Measurements from ENCODE around the gene TEKT2. TPM values are rescaled to one million over a fixed set of nuclear protein-coding genes. Genes with fewer than 3 reads are reported as not detected.

TEKT2 gene
- polyA plus RNA-seq, 4 donors, result 2.1 to 13.4 (median 9.8) TPM

DNA sequence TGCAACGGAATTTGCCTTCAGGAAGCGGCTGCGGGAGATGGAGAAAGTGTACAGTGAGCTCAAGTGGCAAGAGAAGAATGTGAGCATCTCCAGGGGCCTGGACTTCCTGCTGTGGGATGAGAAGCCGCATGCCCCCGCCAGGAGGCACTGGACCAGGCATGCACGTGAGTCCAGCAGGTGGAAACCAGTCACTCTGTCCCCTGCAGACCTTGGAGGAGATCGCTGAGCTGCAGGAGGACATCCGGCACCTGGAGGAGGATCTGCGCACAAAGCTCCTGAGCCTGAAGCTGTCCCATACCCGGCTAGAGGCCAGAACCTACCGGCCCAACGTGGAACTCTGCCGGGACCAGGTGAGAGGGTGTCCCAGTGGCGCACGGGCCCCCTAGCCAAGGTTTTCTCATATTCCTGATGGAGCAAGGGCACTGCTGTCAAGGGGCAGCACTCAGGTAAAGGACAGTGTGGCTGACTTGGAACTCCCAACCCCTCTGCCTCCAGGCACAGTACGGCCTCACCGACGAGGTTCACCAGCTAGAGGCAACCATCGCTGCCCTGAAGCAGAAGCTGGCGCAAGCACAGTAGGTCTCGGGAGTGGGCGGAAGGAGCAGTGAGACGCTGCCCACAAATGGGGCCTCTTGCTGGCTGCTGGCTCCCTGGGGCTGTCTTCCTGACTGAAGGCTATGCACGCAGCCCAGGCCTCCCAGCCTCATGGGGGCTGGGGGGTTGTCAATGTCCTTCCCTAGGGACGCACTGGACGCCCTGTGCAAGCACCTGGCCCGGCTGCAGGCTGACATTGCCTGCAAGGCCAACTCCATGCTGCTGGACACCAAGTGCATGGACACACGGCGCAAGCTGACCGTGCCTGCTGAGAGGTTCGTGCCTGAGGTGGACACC is 3.6 kb downstream of the TEKT2 start:
- DNase-seq (ENCODE audit: low read depth in 4 of 4, low spot score in 3 of 4), result no peak

GRCh38 chr1:36088265-36088576 is 4.3 kb downstream of the TEKT2 start:
- no peak for DNase-seq (ENCODE audit: low read depth in 4 of 4, low spot score in 3 of 4)

DNA sequence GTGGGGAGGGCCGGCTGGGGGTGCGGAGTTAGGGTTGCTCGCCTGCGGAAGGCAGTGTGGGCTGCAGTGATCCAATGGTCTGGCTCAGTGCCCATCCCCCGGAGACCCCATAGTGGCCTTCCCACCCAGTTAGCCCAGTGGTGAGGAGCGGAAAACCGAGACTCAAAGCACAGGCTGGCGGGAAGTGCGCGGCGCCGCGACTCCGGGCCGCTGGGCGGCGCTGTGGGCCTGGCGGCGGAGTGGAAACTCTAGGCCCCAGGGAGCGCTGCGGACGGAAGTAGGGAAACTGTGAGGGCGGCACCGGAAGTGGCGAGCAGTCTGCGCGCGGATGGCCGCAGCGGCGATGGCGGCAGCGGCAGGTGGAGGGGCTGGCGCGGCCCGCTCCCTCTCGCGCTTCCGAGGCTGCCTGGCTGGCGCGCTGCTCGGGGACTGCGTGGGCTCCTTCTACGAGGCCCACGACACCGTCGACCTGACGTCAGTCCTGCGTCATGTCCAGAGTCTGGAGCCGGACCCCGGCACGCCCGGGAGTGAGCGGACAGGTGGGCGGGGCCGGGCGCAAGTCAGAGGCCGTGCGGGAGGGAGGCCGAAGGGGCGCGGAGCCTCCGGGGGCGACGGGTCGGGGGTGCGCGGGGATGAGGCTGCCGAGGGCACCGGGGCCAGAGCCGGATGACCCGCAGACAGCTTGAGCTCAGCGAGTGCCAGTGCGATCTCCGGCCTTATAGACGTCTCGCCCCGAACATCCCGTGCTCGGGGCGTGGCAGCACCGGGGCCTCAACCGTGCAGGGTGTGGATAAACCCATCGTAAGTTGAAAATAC is 4.9 kb downstream of the TEKT2 start, which contains the start of gene ADPRS:
Gene ADPRS (plus strand): TSS at position 316 of the 816 bp plus-strand sequence. CDS start 13 bp downstream, at position 329.
- peak in 3 of 4 donors; percentile 68 to 72 (median 71) for DNase-seq (ENCODE audit: low read depth in 4 of 4, low spot score in 3 of 4)

DNA sequence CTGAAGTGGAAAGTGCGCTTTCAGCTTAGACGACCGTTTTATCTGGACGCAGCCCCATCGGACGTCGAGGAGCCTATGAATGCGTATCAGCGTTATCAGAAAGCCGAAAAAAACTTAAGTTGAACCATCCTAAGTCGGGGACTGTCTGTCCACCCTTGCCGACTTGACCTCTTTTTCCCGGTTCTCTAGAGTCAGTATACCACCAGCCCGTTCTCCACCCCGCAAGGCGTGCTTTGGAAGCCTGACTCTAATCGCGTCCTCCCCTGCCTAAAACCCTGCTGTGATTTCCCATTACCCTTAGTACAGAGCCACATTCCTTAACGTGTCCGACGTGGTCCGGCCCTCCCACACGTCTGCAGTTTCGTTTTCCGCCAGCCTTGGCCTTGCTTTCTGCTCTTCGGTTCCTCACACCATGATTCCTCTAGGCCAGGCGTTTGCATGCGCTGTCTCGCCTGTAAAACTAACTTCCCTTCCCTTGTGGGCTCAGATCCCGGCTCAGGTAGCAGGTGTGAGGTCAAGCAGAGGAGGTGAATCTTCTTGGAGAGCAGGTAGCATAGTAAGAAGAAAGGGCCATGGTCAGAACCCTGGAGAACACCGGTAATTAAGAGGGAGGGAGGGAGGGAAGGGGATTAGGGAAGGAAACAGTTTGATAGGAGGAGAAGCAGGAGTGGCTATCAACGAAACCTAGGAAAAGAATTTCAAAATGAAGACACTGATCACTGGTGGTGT is 5.7 kb downstream of the TEKT2 start:
- no peak for DNase-seq (ENCODE audit: low read depth in 4 of 4, low spot score in 3 of 4)

- no peak for DNase-seq (ENCODE audit: low read depth in 4 of 4, low spot score in 3 of 4)
Observed at GRCh38 chr1:36091141-36091540, 7.2 kb downstream of the TEKT2 start.

GRCh38 chr1:36091698-36092097 is 7.8 kb downstream of the TEKT2 start:
- DNase-seq (ENCODE audit: low read depth in 4 of 4, low spot score in 3 of 4), result no peak

- DNase-seq (ENCODE audit: low read depth in 4 of 4, low spot score in 3 of 4), result no peak
Observed at GRCh38 chr1:36092166-36092797, 8.4 kb downstream of the TEKT2 start.

- no peak for DNase-seq (ENCODE audit: low read depth in 4 of 4, low spot score in 3 of 4)
Observed at GRCh38 chr1:36092798-36093185, 8.9 kb downstream of the TEKT2 start.

DNA sequence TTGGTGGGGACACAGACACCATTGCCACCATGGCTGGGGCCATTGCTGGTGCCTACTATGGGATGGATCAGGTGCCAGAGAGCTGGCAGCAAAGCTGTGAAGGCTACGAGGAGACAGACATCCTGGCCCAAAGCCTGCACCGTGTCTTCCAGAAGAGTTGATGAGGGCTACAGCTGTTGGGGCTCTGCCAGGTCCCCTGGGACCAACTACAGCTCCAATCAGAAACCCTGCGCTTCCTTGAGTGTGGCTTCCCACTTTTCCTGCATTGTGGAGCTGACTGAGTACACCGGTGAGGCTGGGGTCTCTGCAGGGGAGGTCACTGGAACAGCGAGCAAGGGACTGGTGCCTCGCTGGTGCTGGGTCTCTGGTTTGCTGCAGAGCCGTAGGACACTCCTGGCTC is 9.3 kb downstream of the TEKT2 start:
- no peak for DNase-seq (ENCODE audit: low read depth in 4 of 4, low spot score in 3 of 4)

DNA sequence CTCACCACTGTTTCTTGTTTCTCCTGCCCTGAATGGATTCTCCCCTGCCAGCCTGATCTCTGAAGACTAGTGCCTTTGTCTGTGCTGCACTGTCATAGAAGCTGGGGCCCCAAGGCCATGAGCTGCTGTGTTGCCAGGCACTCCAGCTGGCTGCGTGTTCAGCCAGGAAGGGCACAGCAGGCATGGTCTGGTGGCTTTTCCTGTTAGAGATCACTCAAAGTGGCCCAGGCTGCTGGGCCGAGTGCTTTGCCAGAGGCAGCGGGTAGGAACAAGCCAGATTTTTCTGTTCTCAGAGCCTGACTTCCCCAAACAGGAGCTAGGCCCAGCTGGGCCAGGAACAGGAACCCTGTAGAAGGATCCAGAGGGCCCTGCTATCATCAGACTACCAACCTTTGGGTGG is 10.0 kb downstream of the TEKT2 start:
- DNase-seq (ENCODE audit: low read depth in 4 of 4, low spot score in 3 of 4), result no peak

DNA sequence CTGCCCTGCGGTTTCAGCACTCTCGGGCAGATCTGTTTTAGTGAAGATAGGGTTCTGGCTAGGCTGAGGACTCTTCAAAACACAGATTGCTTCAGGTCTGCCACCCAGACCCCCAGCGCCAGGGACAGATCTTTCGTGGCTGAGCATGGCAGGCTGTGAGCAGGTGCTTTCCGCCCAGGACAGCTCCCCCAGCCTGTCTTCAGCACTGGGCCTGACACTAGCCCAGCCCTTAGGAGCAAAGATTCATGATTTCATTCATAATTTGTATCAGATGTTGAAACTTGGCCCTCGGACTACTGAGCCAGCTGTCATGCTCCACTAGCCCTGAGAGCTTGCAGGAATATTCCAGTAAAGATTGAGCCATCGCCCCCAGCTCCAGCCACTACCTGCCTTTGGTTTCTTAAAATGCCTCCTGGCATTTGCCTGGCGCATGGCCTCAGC is 10.7 kb downstream of the TEKT2 start:
- no peak for DNase-seq (ENCODE audit: low read depth in 4 of 4, low spot score in 3 of 4)

DNA sequence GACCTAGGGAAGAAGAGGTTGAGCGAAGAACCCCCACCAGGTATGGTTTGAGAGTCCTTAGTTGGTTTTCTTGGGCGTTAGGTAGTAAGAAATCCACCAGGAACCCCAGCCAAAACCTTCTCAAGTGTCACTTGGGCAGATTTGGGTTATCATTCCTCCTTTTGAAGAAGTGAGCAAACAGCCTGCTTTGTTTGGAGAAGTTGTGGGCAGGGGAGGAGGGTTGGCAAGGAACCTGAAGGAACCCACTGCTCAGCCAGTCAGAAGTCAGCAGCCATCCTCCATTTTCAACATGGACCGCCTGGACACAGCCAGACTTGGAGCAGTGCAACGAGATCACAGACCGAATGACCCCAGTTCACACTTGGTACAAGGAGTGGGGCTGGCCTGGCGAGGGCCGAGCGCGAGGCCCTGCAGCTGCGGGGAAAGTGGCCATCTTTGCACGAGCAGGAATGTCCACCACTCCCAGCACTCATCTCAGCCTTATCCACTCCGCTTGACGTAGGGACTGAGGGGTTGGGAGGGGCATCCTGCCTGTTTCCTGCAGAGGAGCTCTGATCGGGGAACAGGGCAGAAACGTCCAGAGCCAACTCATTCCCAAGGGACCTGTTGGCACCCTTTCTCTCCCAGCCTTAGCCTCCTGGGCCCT is 12.0 kb downstream of the TEKT2 start:
- no peak for DNase-seq (ENCODE audit: low read depth in 4 of 4, low spot score in 3 of 4)

DNA sequence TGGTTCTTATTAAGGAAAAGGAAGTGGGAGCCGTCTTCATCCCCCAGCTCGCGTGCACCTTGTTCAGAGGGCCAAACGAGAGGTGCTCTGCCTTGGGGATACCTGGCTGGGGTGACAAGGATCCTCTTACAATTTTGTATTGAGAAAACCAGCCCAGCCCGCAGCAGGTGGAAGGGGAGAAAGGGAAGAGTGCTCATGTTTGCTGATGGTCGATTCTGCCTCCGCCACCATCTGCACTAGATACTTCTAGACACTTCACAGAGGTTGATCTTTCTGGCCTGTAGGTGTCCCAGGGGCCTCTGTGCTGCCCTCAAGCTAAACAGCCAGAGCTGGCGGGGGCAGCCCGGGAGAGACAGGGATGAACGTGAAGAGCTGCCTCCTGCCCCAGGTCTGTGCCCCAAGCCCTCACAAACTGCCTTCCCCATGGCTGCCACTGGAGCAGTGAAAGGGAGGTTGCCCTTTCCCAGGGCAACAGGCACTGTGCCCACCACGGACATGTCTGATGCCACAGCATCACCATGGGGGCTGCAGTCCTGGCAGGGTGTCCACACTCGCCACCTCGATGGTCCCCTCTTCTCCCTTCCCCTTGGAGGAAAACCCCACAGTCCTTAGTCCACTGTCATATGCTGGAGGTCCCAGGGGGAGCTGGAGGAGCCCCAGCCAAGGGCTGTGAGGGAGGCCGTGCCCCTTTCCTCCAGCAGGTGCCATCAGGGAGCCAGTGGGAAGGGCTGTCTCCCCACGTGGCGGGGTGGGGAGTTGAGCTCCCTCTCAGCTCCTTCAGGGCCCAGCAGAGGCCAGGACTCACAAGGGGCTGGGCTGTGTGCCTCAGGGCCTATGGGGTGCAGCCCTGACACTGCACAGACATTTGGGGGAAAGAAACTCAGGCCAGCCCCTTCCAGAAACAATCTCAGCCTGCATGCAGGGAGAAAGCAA is 12.9 kb downstream of the TEKT2 start:
- no peak for DNase-seq (ENCODE audit: low read depth in 4 of 4, low spot score in 3 of 4)

- DNase-seq (ENCODE audit: low read depth in 4 of 4, low spot score in 3 of 4), result no peak
Observed at GRCh38 chr1:36097693-36098585, 14.0 kb downstream of the TEKT2 start.

DNA sequence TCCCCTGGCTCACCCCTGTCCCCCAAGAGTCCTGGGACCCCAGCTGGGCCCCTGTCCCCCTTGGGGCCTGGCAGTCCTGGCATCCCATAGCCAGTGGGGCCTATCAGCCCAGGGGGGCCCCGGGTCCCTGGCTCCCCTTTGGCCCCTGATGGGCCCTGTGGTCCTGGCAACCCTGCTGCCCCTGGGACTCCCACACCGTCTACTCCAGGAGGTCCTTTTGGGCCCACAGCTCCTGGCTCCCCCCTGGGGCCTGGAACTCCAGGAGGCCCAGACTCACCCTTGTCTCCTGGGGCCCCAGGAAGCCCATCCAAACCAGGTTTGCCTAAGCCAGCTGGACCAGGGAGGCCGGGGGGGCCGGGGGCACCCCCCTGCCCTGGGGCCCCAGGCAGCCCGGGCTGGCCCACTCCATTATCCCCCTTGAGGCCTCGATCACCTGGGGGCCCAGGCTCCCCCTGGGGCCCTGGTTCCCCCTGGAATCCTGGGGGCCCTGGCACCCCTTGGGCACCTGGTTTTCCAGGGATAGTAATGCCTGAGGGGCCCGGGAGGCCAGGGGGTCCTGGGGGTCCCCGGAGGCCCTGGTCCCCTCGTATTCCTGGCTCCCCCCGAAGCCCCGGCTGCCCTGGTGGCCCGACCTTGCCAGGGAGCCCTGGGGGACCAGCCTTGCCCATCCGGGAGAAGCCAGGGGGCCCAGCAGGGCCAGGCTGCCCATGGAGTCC is 14.9 kb downstream of the TEKT2 start:
- DNase-seq (ENCODE audit: low read depth in 4 of 4, low spot score in 3 of 4), result no peak

DNA sequence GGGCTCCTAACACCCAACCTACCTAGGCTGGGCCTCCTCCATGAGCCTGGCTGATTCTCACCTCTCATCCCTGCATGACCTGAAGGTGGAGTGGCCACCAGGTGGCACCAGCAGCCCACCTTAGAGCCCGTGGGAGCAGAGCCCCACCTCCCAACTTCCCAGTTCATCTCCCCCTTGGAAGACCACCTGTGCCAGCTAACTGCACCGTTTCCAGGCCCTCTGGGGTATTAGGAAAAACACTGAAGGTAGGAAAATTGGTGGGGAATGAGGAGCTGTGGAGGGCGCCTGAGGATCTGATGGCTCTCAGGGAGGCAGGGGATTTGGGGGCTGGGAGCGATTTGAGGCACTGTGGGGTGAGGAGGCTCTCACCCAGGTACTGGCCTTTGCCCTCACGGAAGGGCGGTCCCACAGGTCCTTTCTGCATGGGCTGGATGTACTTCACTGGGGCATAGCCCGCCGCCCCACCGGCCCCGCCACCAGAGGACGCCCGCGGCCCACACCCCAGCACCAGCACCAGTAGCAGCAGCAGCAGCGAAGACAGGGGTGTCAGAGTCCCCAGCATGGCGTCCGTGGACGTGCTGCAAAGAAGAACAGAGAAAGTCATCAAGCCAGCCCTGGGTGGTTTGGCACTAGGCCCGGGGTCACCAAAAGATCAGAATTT is 15.9 kb downstream of the TEKT2 start:
- peak in 1 of 4 donors; percentile 31 for DNase-seq (ENCODE audit: low read depth in 4 of 4, low spot score in 3 of 4)

- DNase-seq (ENCODE audit: low read depth in 4 of 4, low spot score in 3 of 4), result no peak
Observed at GRCh38 chr1:36100376-36100775, 16.5 kb downstream of the TEKT2 start.
